ENCODE results near the gene ERC2. TPM values are rescaled to one million over a fixed set of nuclear protein-coding genes. Genes with fewer than 3 reads are reported as not detected.
"Not testable (repeated sequence)": the region's sequence is repeated elsewhere in the genome, so short reads cannot be mapped to it uniquely, and the experiment has no call there.

ERC2 gene
- polyA plus RNA-seq, 1 experiment, result 0.07 TPM

DNA sequence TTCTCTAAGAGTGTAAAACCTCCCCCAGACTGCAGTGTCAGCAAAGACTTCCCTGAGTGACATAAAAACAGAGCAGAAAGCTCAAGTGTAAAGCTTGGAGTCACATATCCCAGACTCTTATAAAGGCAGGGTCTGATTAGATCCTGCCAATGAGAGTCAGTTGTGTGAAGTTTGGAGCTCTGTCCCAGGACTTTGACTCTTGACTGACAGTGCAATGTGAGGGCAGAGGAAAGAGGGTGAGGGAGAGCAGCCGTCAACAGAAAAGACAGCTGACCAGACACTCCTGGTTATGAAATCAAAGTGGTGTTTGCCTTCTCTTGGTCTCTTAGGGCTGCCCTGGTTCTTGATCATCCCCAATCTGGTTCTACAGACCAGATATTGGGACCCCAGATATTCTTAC lies 393.2 kb downstream of the ERC2 start:
- Histone ChIP-seq H3K4me3 (ENCODE audit: low read depth, low read length) (no peak overlapping the region), H3K27ac (ENCODE audit: low read depth, low read length) (no peak overlapping the region), H3K9me3 (ENCODE audit: control insufficient read depth, insufficient read depth, low read length) (no peaks in the 10 kb centered on the region), H3K27me3 (ENCODE audit: control insufficient read depth, insufficient read depth, low read length) (no peaks in the 10 kb centered on the region)
- TF ChIP-seq, protein P1, sequence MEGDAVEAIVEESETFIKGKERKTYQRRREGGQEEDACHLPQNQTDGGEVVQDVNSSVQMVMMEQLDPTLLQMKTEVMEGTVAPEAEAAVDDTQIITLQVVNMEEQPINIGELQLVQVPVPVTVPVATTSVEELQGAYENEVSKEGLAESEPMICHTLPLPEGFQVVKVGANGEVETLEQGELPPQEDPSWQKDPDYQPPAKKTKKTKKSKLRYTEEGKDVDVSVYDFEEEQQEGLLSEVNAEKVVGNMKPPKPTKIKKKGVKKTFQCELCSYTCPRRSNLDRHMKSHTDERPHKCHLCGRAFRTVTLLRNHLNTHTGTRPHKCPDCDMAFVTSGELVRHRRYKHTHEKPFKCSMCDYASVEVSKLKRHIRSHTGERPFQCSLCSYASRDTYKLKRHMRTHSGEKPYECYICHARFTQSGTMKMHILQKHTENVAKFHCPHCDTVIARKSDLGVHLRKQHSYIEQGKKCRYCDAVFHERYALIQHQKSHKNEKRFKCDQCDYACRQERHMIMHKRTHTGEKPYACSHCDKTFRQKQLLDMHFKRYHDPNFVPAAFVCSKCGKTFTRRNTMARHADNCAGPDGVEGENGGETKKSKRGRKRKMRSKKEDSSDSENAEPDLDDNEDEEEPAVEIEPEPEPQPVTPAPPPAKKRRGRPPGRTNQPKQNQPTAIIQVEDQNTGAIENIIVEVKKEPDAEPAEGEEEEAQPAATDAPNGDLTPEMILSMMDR (IDR thresholded peaks at IDR 0.05; ENCODE audit: low read depth, low read length), result no peak
- CTCF ChIA-PET, result no interaction called here
- DNase-seq (ENCODE audit: low read depth, low spot score), result no peak
- POLR2A ChIA-PET, result no interaction called here

DNA sequence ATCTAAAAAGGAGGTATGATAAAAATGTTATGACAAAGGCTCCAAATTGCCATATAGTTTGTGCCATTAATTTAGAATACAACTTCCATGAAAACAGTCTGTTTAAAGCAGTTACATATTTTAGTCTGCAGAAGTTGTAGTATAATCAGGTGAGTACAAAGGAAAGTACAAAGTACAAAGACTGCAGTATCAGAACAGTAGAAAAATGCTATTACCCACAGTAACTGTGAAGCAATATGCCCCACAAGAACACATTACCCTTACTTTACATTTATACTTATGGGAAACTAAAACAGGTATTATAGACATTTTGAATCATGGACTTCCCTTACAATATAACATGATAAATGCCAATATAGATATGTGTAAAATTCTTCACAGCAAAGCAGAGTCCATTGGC lies 398.5 kb downstream of the ERC2 start:
- ChIA-PET POLR2A (no interaction called here), CTCF (no interaction called here)
- Histone ChIP-seq H3K27me3 (ENCODE audit: control insufficient read depth, insufficient read depth, low read length) (no peaks in the 10 kb centered on the region), H3K9me3 (ENCODE audit: control insufficient read depth, insufficient read depth, low read length) (no peaks in the 10 kb centered on the region), H3K27ac (ENCODE audit: low read depth, low read length) (no peak overlapping the region), H3K4me3 (ENCODE audit: low read depth, low read length) (no peak overlapping the region)
- TF ChIP-seq, protein P1 (IDR thresholded peaks at IDR 0.05; ENCODE audit: low read depth, low read length), result no peak
- DNase-seq (ENCODE audit: low read depth, low spot score), result no peak

DNA sequence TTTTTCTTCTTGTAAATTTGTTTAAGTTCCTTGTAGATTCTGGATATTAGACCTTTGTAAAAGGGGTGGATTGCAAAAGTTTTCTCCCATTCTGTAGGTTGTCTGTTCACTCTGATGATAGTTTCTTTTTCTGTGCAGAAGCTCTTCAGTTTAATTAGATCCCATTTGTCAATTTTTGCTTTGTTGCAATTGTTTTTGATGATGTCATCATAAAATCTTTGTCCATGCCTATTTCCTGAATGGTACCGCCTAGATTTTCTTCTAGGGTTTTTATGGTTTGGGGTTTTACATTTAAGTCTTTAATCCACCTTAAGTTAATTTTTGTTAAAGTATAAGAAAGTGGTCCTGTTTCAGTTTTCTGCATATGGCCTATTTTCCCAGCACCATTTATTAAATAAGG lies 401.9 kb downstream of the ERC2 start:
- H3K27me3 ChIP-seq (ENCODE audit: control insufficient read depth, insufficient read depth, low read length); DNase-seq (ENCODE audit: low read depth, low spot score); H3K4me3 ChIP-seq (ENCODE audit: low read depth, low read length); H3K9me3 ChIP-seq (ENCODE audit: control insufficient read depth, insufficient read depth, low read length); H3K27ac ChIP-seq (ENCODE audit: low read depth, low read length); CTCF ChIA-PET; POLR2A ChIA-PET: not testable (repeated sequence)

DNA sequence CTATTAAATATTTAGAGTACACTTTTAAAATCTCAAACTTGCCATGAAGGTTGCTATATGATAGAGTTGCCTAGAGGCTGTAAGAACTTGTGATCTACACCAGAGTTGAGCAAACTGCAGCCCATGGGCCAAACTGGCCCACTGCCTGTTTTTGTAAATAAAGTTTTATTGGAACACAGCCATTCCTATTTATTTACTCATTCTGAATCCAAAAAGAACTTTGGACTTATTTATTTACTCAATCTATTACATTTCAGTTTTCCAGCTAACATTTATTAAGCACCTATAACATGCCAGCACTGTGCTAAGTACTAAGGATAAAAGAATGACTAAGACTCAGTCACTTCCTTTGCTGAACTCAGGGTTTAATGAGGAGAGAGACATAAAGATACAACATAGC lies 403.6 kb downstream of the ERC2 start:
- POLR2A ChIA-PET, result no interaction called here
- CTCF ChIA-PET, result no interaction called here
- Histone ChIP-seq H3K27ac (ENCODE audit: low read depth, low read length) (no peak overlapping the region), H3K9me3 (ENCODE audit: control insufficient read depth, insufficient read depth, low read length) (no peaks in the 10 kb centered on the region), H3K27me3 (ENCODE audit: control insufficient read depth, insufficient read depth, low read length) (no peaks in the 10 kb centered on the region), H3K4me3 (ENCODE audit: low read depth, low read length) (no peak overlapping the region)
- DNase-seq (ENCODE audit: low read depth, low spot score), result no peak
- TF ChIP-seq, protein P1 (IDR thresholded peaks at IDR 0.05; ENCODE audit: low read depth, low read length), result no peak

DNA sequence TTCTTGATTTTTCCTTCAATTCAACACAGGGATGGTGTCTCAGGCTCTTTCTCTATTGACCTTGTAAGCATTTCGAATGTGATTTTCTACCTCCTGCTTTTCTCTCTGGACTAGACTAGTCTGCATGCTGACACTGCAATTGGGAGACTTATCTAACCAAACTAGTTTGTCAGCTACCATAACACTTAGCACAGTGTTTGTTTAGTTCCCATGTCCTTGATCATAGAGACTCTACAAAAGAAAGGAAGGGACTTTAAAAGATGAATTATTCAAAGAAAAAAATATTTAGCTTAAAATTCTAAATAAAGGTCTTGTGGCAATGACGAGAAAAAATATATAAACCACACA lies 407.0 kb downstream of the ERC2 start:
- H3K4me3 ChIP-seq (ENCODE audit: low read depth, low read length), result no peak overlapping the region
- no peak for DNase-seq (ENCODE audit: low read depth, low spot score)
- ChIA-PET POLR2A (no interaction called here), CTCF (no interaction called here)
- H3K27me3 ChIP-seq (ENCODE audit: control insufficient read depth, insufficient read depth, low read length), result no peaks in the 10 kb centered on the region
- TF ChIP-seq, protein P1 (IDR thresholded peaks at IDR 0.05; ENCODE audit: low read depth, low read length), result no peak
- no peak overlapping the region for H3K27ac ChIP-seq (ENCODE audit: low read depth, low read length)
- no peaks in the 10 kb centered on the region for H3K9me3 ChIP-seq (ENCODE audit: control insufficient read depth, insufficient read depth, low read length)
